ENCODE data around the gene LRRTM1. TPM values are rescaled to one million over a fixed set of nuclear protein-coding genes. Genes with fewer than 3 reads are reported as not detected.

Gene LRRTM1
- polyA plus RNA-seq, 1 of the 3 experiments (the other 2 are of a cell fraction) = 1.6 TPM

- H3K79me2 ChIP-seq (ENCODE audit: insufficient read depth) = no peaks in the 10 kb centered on the region
- H3K27ac ChIP-seq (ENCODE audit: low read depth in 2 of 2, low read length in 1 of 2) = no peak overlapping the region
- H3K36me3 ChIP-seq (replicated peaks in 1 of 2; ENCODE audit: control insufficient read depth in 1 of 2, insufficient read depth in 2 of 2, low read length in 1 of 2) = no peaks in the 10 kb centered on the region
- CTCF ChIA-PET = interaction anchor here (1.1 to 2.2 kb wide), 2 partner anchors 26 to 62 kb away, joined by 3 to 7 read pairs; no protein-coding TSS in a partner anchor
- H3K27me3 ChIP-seq (ENCODE audit: insufficient read depth) = peaks cover 27% of the 10 kb centered on the region
- no peak overlapping the region for H3K4me2 ChIP-seq
- no peak overlapping the region for H3K4me3 ChIP-seq (ENCODE audit: low read depth in 2 of 2, low read length in 1 of 2)
- H3K9ac ChIP-seq = no peak overlapping the region
- POLR2A ChIA-PET = no interaction called here
- no peak for TF ChIP-seq MXI1 (IDR thresholded peaks at IDR 0.05; ENCODE audit: low read depth, low read length)
- no peak for TF ChIP-seq YY1 (IDR thresholded peaks at IDR 0.05; ENCODE audit: low read depth)
- TF ChIP-seq ZBTB33 (IDR thresholded peaks at IDR 0.05; ENCODE audit: borderline replicate concordance, low read depth) = no peak
- TF ChIP-seq REST (IDR thresholded peaks at IDR 0.05; ENCODE audit: low read depth, low read length) = no peak
- no peak for TF ChIP-seq MEF2A (IDR thresholded peaks at IDR 0.05; ENCODE audit: borderline replicate concordance, low read depth)
- no peak for TF ChIP-seq USF2 (IDR thresholded peaks at IDR 0.05; ENCODE audit: borderline replicate concordance, low read depth, low read length)
- no peak for TF ChIP-seq JUND (IDR thresholded peaks at IDR 0.05)
- TF ChIP-seq EZH2phosphoT487 (IDR thresholded peaks at IDR 0.05; ENCODE audit: borderline replicate concordance, low read depth) = no peak
- no peak for TF ChIP-seq RCOR1 (IDR thresholded peaks at IDR 0.05; ENCODE audit: low read length)
- no peak for TF ChIP-seq USF1 (IDR thresholded peaks at IDR 0.05; ENCODE audit: borderline replicate concordance, low read depth)
- no peak for TF ChIP-seq EP300 (IDR thresholded peaks at IDR 0.05; ENCODE audit: borderline replicate concordance in 1 of 2, low read depth in 1 of 2, low read length in 1 of 2)
- no peak for TF ChIP-seq MAX (IDR thresholded peaks at IDR 0.05; ENCODE audit: low read depth)
- TF ChIP-seq FOXJ3 (CRISPR knock-in tag; IDR thresholded peaks at IDR 0.05) = no peak
- TF ChIP-seq GATA2 (CRISPR knock-in tag; IDR thresholded peaks at IDR 0.05) = no peak
- TF ChIP-seq TAF1 (IDR thresholded peaks at IDR 0.05; ENCODE audit: borderline replicate concordance, low read depth, low read length) = no peak
- H3K4me1 ChIP-seq (ENCODE audit: control insufficient read depth in 1 of 2, insufficient read depth in 2 of 2, low read depth in 1 of 2, low read length in 1 of 2) = peaks cover 0 to 24% of the 10 kb centered on the region in 2 experiments; a peak in 1 of 4 replicates
- H3F3A ChIP-seq (replicated peaks; ENCODE audit: insufficient read depth) = no peaks in the 10 kb centered on the region
- 82% methylated on average over 1 of the region's 1 CpG for WGBS (ENCODE audit: low lambda C conversion rate)
- DNase-seq = no peak
- no peaks in the 10 kb centered on the region for H3K9me2 ChIP-seq
- no peaks in the 10 kb centered on the region for H3K9me3 ChIP-seq
- H4K20me1 ChIP-seq (ENCODE audit: insufficient read depth) = no peaks in the 10 kb centered on the region
- no peak overlapping the region for H2AFZ ChIP-seq (ENCODE audit: low read depth)
Measured at GRCh38 chr2:80300346-80300745, 4.2 kb downstream of the LRRTM1 start.

Data from SK-N-SH (cell line).